ENCODE results near the gene ADGRG6. TPM values are rescaled to one million over a fixed set of nuclear protein-coding genes. Genes with fewer than 3 reads are reported as not detected.

ADGRG6 gene
- total RNA-seq, 2 donors from 2014 or later: 6.4 to 6.8 TPM

- H3K4me3 ChIP-seq: no peak overlapping the region
- no peaks in the 10 kb centered on the region for H3K27me3 ChIP-seq (replicated peaks; ENCODE audit: insufficient read depth)
- H3K4me1 ChIP-seq (ENCODE audit: control insufficient read depth in 1 of 2, low read depth in 2 of 2): no peaks in the 10 kb centered on the region
- no peaks in the 10 kb centered on the region for H3K9me3 ChIP-seq
- DNase-seq (ENCODE audit: low spot score): no peak
- no peak for TF ChIP-seq CTCF (IDR thresholded peaks at IDR 0.05)
- H3K36me3 ChIP-seq: no peaks in the 10 kb centered on the region
- no peak for ATAC-seq (ENCODE audit: insufficient number of reproducible peaks, low FRiP score, low read depth)
- no peak overlapping the region for H3K27ac ChIP-seq
These were observed 7.6 kb downstream of the ADGRG6 start for GRCh38 chr6:142309426-142309825.

GRCh38 chr6:142313284-142313683 lies 11.5 kb downstream of the ADGRG6 start:
- TF ChIP-seq CTCF (IDR thresholded peaks at IDR 0.05): no peak
- H3K27ac ChIP-seq: no peak overlapping the region
- no peaks in the 10 kb centered on the region for H3K27me3 ChIP-seq (replicated peaks; ENCODE audit: insufficient read depth)
- H3K4me3 ChIP-seq: no peak overlapping the region
- H3K36me3 ChIP-seq: no peaks in the 10 kb centered on the region
- ATAC-seq (ENCODE audit: insufficient number of reproducible peaks, low FRiP score, low read depth) (no peak), DNase-seq (ENCODE audit: low spot score) (no peak)
- no peaks in the 10 kb centered on the region for H3K9me3 ChIP-seq
- no peaks in the 10 kb centered on the region for H3K4me1 ChIP-seq (ENCODE audit: control insufficient read depth in 1 of 2, low read depth in 2 of 2)

GRCh38 chr6:142316791-142317368 lies 15.1 kb downstream of the ADGRG6 start:
- H3K36me3 ChIP-seq: no peaks in the 10 kb centered on the region
- TF ChIP-seq CTCF (IDR thresholded peaks at IDR 0.05): no peak
- no peaks in the 10 kb centered on the region for H3K27me3 ChIP-seq (replicated peaks; ENCODE audit: insufficient read depth)
- DNase-seq (ENCODE audit: low spot score) (no peak), ATAC-seq (ENCODE audit: insufficient number of reproducible peaks, low FRiP score, low read depth) (no peak)
- H3K9me3 ChIP-seq: no peaks in the 10 kb centered on the region
- no peak overlapping the region for H3K4me3 ChIP-seq
- H3K4me1 ChIP-seq (ENCODE audit: control insufficient read depth in 1 of 2, low read depth in 2 of 2): no peaks in the 10 kb centered on the region
- no peak overlapping the region for H3K27ac ChIP-seq

- H3K36me3 ChIP-seq: no peaks in the 10 kb centered on the region
- TF ChIP-seq CTCF (IDR thresholded peaks at IDR 0.05): no peak
- H3K27me3 ChIP-seq (replicated peaks; ENCODE audit: insufficient read depth): no peaks in the 10 kb centered on the region
- no peak for DNase-seq (ENCODE audit: low spot score)
- no peak for ATAC-seq (ENCODE audit: insufficient number of reproducible peaks, low FRiP score, low read depth)
- H3K4me3 ChIP-seq: no peak overlapping the region
- no peaks in the 10 kb centered on the region for H3K9me3 ChIP-seq
- no peaks in the 10 kb centered on the region for H3K4me1 ChIP-seq (ENCODE audit: control insufficient read depth in 1 of 2, low read depth in 2 of 2)
- H3K27ac ChIP-seq: no peak overlapping the region
These were observed 16.9 kb downstream of the ADGRG6 start for GRCh38 chr6:142318714-142319113.

- no peak for TF ChIP-seq CTCF (IDR thresholded peaks at IDR 0.05)
These were observed 18.6 kb downstream of the ADGRG6 start for GRCh38 chr6:142320366-142320765.

More at GRCh38 chr6:142320366-142320765, 18.6 kb downstream of the ADGRG6 start:
- Histone ChIP-seq H3K27me3 (replicated peaks; ENCODE audit: insufficient read depth) (no peaks in the 10 kb centered on the region), H3K27ac (no peak overlapping the region), H3K4me3 (no peak overlapping the region), H3K9me3 (no peaks in the 10 kb centered on the region), H3K36me3 (no peaks in the 10 kb centered on the region), H3K4me1 (ENCODE audit: control insufficient read depth in 1 of 2, low read depth in 2 of 2) (no peaks in the 10 kb centered on the region)
- DNase-seq (ENCODE audit: low spot score): no peak
- no peak for ATAC-seq (ENCODE audit: insufficient number of reproducible peaks, low FRiP score, low read depth)

Measured in thoracic aorta (tissue), 2 donors.